HepG2 (cell line): ENCODE measurements around the gene USP34. TPM values are rescaled to one million over a fixed set of nuclear protein-coding genes. Genes with fewer than 3 reads are reported as not detected.

Experiments used
- ATF7 ChIP-seq, 2 experiments: fragments of 450-650 bp in 1 of 2; sonication (generic) in 1 of 2; formaldehyde crosslinking in 1 of 2; IDR thresholded peaks; 2 replicates each; pipeline versions ENCODE4 v1.4.0 to v1.6.1; 2016 to 2020; ENCODE audit warnings: antibody characterized with exemption in 1 of 2, mild to moderate bottlenecking in 1 of 2, missing genetic modification reagents in 1 of 2
- ATM ChIP-seq: fragments of 450-650 bp; IDR thresholded peaks from 2 replicates; pipeline ENCODE4 v1.7.1; 2017; ENCODE audit warnings: mild to moderate bottlenecking, borderline replicate concordance
- CBX2 ChIP-seq, 2 experiments: fragments of 200-600 bp in 1 of 2; sonication (generic); formaldehyde crosslinking in 1 of 2; IDR thresholded peaks; 2 replicates each; pipeline versions ENCODE4 v1.7.0 to v1.8.1; 2018 to 2022; ENCODE audit warnings: low read depth in 2 of 2, low read length in 1 of 2, mild to moderate bottlenecking in 1 of 2, missing genetic modification reagents in 1 of 2
- EED ChIP-seq: sonication (generic); formaldehyde crosslinking; IDR thresholded peaks from 2 replicates; pipeline ENCODE4 v1.5.0; 2020; ENCODE audit warnings: mild to moderate bottlenecking, missing genetic modification reagents
- FOSL1 ChIP-seq: sonication (generic); formaldehyde crosslinking; IDR thresholded peaks from 2 replicates; pipeline ENCODE4 v1.9.0; 2021; ENCODE audit warnings: missing genetic modification reagents, borderline replicate concordance
- HNF4G ChIP-seq, 2 experiments: sonication (generic) in 1 of 2; formaldehyde crosslinking in 1 of 2; IDR thresholded peaks; 2 replicates each; pipeline versions ENCODE4 v1.4.0 to v1.6.1; 2011 to 2020; ENCODE audit warnings: borderline replicate concordance in 2 of 2, low read depth in 2 of 2, mild to moderate bottlenecking in 2 of 2, low read length in 1 of 2, missing genetic modification reagents in 1 of 2, moderate library complexity in 1 of 2
- IKZF4 ChIP-seq: sonication (generic); formaldehyde crosslinking; IDR thresholded peaks from 2 replicates; pipeline ENCODE4 v1.5.1; 2020; ENCODE audit warnings: borderline replicate concordance, mild to moderate bottlenecking, low read depth, missing genetic modification reagents; ENCODE audit errors: not compliant biosample characterization
- KLF9 ChIP-seq: IDR thresholded peaks from 2 replicates; pipeline ENCODE4 v1.6.1; 2016; ENCODE audit warnings: low read depth
- MAFG ChIP-seq: sonication (generic); formaldehyde crosslinking; IDR thresholded peaks from 2 replicates; pipeline ENCODE4 v1.5.1; 2020; ENCODE audit warnings: mild to moderate bottlenecking, missing genetic modification reagents
- NFE2L2 ChIP-seq: fragments of 150-350 bp; IDR thresholded peaks from 2 replicates; pipeline ENCODE4 v1.6.1; 2014; ENCODE audit warnings: low read length
- SP1 ChIP-seq, 2 experiments: fragments of 450-650 bp in 1 of 2; sonication (generic) in 1 of 2; formaldehyde crosslinking in 1 of 2; IDR thresholded peaks; 2 replicates each; pipeline versions ENCODE4 v1.4.0 to v1.6.1; 2016 to 2020; ENCODE audit warnings: missing genetic modification reagents in 1 of 2
- ZFP36 ChIP-seq: fragments of 150-350 bp; IDR thresholded peaks from 2 replicates; pipeline ENCODE4 v1.6.1; 2018; ENCODE audit warnings: borderline replicate concordance, low read length, low read depth; ENCODE audit not compliant: partially characterized antibody
- ZNF138 ChIP-seq: sonication (generic); formaldehyde crosslinking; IDR thresholded peaks from 2 replicates; pipeline ENCODE4 v1.5.0; 2020; ENCODE audit warnings: mild to moderate bottlenecking, low read depth, missing genetic modification reagents
- ZNF263 ChIP-seq: sonication (generic); formaldehyde crosslinking; IDR thresholded peaks from 2 replicates; pipeline ENCODE4 v1.4.0; 2020; ENCODE audit warnings: missing genetic modification reagents
- ZNF282 ChIP-seq: fragments of 450-650 bp; IDR thresholded peaks from 2 replicates; pipeline ENCODE4 v1.6.1; 2018; ENCODE audit not compliant: partially characterized antibody
- ZNF30 ChIP-seq: sonication (generic); formaldehyde crosslinking; IDR thresholded peaks from 2 replicates; pipeline ENCODE4 v1.5.0; 2020; ENCODE audit warnings: mild to moderate bottlenecking, missing genetic modification reagents
- ZNF629 ChIP-seq: sonication (generic); formaldehyde crosslinking; conservative IDR thresholded peaks from 2 replicates; pipeline ENCODE4 v1.5.0; 2020; ENCODE audit warnings: missing genetic modification reagents
- ZNF709 ChIP-seq: sonication (generic); formaldehyde crosslinking; IDR thresholded peaks from 2 replicates; pipeline ENCODE4 v1.5.0; 2020; ENCODE audit warnings: mild to moderate bottlenecking, missing genetic modification reagents
- ZNF782 ChIP-seq: sonication (generic); formaldehyde crosslinking; IDR thresholded peaks from 2 replicates; pipeline ENCODE4 v1.4.0; 2020; ENCODE audit warnings: missing genetic modification reagents, mild to moderate bottlenecking, borderline replicate concordance
- polyA plus RNA-seq, 8 experiments: library from polyadenylated mRNA; depleted of rRNA in 3 of 8; stranded (reverse) in 7 of 8; unstranded in 1 of 8; fragments of >200 nt; fragmentation: Illumina TruSeq in 4 of 8; extraction: Trizol in 4 of 8; gene quantifications; 2 replicates each; pipeline versions ENCODE4 v1.2.1 to v1.2.3, GENCODE V29; 2011 to 2016; ENCODE audit warnings: low read depth in 4 of 8, missing spikeins in 1 of 8, mixed read lengths in 1 of 8; ENCODE audit not compliant: insufficient read depth in 1 of 8
- total RNA-seq, 5 experiments: library from RNA; depleted of rRNA; stranded (reverse); fragments of >200 nt; fragmentation: Illumina TruSeq; extraction: Trizol; gene quantifications; 2 replicates each; pipeline ENCODE4 v1.2.3, GENCODE V29; 2016; ENCODE audit warnings: low read depth in 1 of 5
- TF ChIP-seq, protein P1 (sequence below): sonication (generic); formaldehyde crosslinking; IDR thresholded peaks from 2 replicates; pipeline ENCODE4 v1.5.0; 2020; ENCODE audit warnings: missing genetic modification reagents
- TF ChIP-seq, protein P2 (sequence below): IDR thresholded peaks from 2 replicates; pipeline ENCODE4 v1.6.1; 2016; ENCODE audit warnings: missing compliant biosample characterization, missing genetic modification reagents, borderline replicate concordance
- TF ChIP-seq, protein P3 (sequence below): IDR thresholded peaks from 2 replicates; pipeline ENCODE4 v1.6.1; 2016; ENCODE audit warnings: missing genetic modification reagents, missing compliant biosample characterization
- TF ChIP-seq, protein P4 (sequence below): sonication (generic); formaldehyde crosslinking; IDR thresholded peaks from 2 replicates; pipeline ENCODE4 v1.4.0; 2020; ENCODE audit warnings: missing genetic modification reagents, mild to moderate bottlenecking, borderline replicate concordance

USP34 gene
- total and polyA plus RNA-seq, 2 of the 13 experiments (the other 11 are each of a cell fraction or from before 2014, with no cell fraction given), result 99.2 to 100 TPM

DNA sequence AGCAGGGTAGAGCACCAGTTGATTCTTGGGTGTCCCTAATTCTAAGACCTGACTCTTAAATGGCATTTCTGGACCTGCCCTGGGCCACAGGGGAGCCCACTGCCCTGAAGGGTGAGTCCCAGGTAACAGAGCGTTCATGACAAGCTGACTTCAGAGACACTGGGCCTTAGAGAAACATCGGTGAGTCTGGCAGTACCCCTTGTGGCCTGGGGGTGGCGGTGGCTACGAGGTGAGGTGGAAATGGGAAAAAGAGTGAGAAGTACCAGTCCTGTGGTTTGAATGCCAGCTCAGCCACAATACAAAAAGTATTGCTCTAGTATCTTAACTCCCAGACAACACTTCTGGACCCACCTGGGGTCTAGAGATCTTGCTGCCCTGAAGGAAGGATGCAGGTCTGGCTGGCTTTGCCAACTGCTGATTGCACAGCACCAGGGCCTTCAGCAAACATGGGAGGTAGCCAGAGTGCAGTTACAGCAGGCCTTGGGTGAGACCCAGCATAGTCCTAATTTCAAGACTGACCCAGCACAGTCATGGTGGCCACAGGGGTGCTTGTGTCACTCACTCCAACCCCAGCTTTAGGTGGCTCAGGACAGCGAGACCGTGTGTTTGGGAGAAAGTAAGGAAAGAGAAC is 44.5 kb downstream of the USP34 start (continued):
- TF ChIP-seq, protein P1, sequence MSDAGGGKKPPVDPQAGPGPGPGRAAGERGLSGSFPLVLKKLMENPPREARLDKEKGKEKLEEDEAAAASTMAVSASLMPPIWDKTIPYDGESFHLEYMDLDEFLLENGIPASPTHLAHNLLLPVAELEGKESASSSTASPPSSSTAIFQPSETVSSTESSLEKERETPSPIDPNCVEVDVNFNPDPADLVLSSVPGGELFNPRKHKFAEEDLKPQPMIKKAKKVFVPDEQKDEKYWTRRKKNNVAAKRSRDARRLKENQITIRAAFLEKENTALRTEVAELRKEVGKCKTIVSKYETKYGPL (CRISPR knock-in tag), result no peak
- no peak for TF ChIP-seq ATM
- TF ChIP-seq KLF9 (CRISPR knock-in tag), result no peak
- TF ChIP-seq, protein P2, sequence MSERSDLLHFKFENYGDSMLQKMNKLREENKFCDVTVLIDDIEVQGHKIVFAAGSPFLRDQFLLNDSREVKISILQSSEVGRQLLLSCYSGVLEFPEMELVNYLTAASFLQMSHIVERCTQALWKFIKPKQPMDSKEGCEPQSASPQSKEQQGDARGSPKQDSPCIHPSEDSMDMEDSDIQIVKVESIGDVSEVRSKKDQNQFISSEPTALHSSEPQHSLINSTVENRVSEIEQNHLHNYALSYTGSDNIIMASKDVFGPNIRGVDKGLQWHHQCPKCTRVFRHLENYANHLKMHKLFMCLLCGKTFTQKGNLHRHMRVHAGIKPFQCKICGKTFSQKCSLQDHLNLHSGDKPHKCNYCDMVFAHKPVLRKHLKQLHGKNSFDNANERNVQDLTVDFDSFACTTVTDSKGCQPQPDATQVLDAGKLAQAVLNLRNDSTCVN (CRISPR knock-in tag), result no peak
- no peak for TF ChIP-seq ZNF282
- no peak for TF ChIP-seq SP1 (IDR thresholded peaks at IDR 0.05)
- TF ChIP-seq SP1 (CRISPR knock-in tag; IDR thresholded peaks at IDR 0.05), result no peak
- TF ChIP-seq HNF4G (IDR thresholded peaks at IDR 0.05; ENCODE audit: borderline replicate concordance, low read depth, low read length), result no peak
- TF ChIP-seq HNF4G (CRISPR knock-in tag; IDR thresholded peaks at IDR 0.05; ENCODE audit: borderline replicate concordance, low read depth), result no peak
- no peak for TF ChIP-seq ZNF782 (CRISPR knock-in tag)
- TF ChIP-seq ZNF629 (CRISPR knock-in tag), result no peak
- TF ChIP-seq NFE2L2, result no peak
- TF ChIP-seq ZNF30, result no peak
- no peak for TF ChIP-seq MAFG (CRISPR knock-in tag)
- TF ChIP-seq ATF7 (IDR thresholded peaks at IDR 0.05), result no peak
- no peak for TF ChIP-seq ATF7 (CRISPR knock-in tag; IDR thresholded peaks at IDR 0.05)
- TF ChIP-seq ZNF263 (CRISPR knock-in tag), result no peak
- 0 out of 2 replicates have a peak, but pooled peaks have one; percentile 67 for TF ChIP-seq EED
- TF ChIP-seq ZFP36, result no peak
- 0 out of 2 replicates have a peak, but pooled peaks have one; percentile 42 for TF ChIP-seq ZNF138 (CRISPR knock-in tag)
- no peak for TF ChIP-seq ZNF709 (CRISPR knock-in tag)
- TF ChIP-seq FOSL1 (CRISPR knock-in tag), result no peak
- TF ChIP-seq, protein P3, sequence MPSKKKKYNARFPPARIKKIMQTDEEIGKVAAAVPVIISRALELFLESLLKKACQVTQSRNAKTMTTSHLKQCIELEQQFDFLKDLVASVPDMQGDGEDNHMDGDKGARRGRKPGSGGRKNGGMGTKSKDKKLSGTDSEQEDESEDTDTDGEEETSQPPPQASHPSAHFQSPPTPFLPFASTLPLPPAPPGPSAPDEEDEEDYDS (CRISPR knock-in tag), result no peak
- TF ChIP-seq, protein P4, sequence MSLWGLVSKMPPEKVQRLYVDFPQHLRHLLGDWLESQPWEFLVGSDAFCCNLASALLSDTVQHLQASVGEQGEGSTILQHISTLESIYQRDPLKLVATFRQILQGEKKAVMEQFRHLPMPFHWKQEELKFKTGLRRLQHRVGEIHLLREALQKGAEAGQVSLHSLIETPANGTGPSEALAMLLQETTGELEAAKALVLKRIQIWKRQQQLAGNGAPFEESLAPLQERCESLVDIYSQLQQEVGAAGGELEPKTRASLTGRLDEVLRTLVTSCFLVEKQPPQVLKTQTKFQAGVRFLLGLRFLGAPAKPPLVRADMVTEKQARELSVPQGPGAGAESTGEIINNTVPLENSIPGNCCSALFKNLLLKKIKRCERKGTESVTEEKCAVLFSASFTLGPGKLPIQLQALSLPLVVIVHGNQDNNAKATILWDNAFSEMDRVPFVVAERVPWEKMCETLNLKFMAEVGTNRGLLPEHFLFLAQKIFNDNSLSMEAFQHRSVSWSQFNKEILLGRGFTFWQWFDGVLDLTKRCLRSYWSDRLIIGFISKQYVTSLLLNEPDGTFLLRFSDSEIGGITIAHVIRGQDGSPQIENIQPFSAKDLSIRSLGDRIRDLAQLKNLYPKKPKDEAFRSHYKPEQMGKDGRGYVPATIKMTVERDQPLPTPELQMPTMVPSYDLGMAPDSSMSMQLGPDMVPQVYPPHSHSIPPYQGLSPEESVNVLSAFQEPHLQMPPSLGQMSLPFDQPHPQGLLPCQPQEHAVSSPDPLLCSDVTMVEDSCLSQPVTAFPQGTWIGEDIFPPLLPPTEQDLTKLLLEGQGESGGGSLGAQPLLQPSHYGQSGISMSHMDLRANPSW, result no peak
- TF ChIP-seq IKZF4 (CRISPR knock-in tag), result no peak
- no peak for TF ChIP-seq CBX2 (IDR thresholded peaks at IDR 0.05; ENCODE audit: low read depth, low read length)
- TF ChIP-seq CBX2 (CRISPR knock-in tag; IDR thresholded peaks at IDR 0.05; ENCODE audit: low read depth), result no peak
